Chondrocyte (in vitro differentiated cells): Measurements from ENCODE around the gene ANKRD11. TPM values are rescaled to one million over a fixed set of nuclear protein-coding genes. Genes with fewer than 3 reads are reported as not detected.

Source experiments
- DNase-seq: peaks from one replicate; pipeline ENCODE4 v3.0.0; 2021; ENCODE audit warnings: mixed read lengths, low spot score
- H3K27ac Mint-ChIP-seq: one replicate; pipeline ENCODE4 v1.8.0; 2021; ENCODE audit warnings: mild to moderate bottlenecking, moderate library complexity, mixed read lengths; ENCODE audit not compliant: unreplicated experiment
- H3K27me3 Mint-ChIP-seq: 2 replicates; pipeline ENCODE4 v1.8.0; 2021; ENCODE audit warnings: low read depth, mixed read lengths
- H3K36me3 Mint-ChIP-seq: 2 replicates; pipeline ENCODE4 v1.8.0; 2021; ENCODE audit warnings: low read depth, mixed read lengths
- H3K4me1 Mint-ChIP-seq: 2 replicates; pipeline ENCODE4 v1.8.0; 2021; ENCODE audit warnings: low read depth, mild to moderate bottlenecking, mixed read lengths
- H3K4me3 Mint-ChIP-seq: one replicate; pipeline ENCODE4 v1.8.0; 2021; ENCODE audit warnings: mild to moderate bottlenecking, moderate library complexity, mixed read lengths; ENCODE audit not compliant: unreplicated experiment
- H3K9me3 Mint-ChIP-seq: 2 replicates; pipeline ENCODE4 v1.8.0; 2021; ENCODE audit warnings: low read depth, mixed read lengths
- total RNA-seq: library from RNA; stranded (reverse); gene quantifications from 3 replicates; pipeline ENCODE4 v1.2.1, GENCODE V29; 2021
- TF ChIP-seq, protein P1 (sequence below): fragments of 200-600 bp; sonication (generic); IDR thresholded peaks from 2 replicates; pipeline ENCODE4 v1.5.0; 2021; ENCODE audit warnings: antibody characterized with exemption, mild to moderate bottlenecking, moderate library complexity

The ANKRD11 gene
- total RNA-seq, 1 donor from 2014 or later = 180 TPM

DNA sequence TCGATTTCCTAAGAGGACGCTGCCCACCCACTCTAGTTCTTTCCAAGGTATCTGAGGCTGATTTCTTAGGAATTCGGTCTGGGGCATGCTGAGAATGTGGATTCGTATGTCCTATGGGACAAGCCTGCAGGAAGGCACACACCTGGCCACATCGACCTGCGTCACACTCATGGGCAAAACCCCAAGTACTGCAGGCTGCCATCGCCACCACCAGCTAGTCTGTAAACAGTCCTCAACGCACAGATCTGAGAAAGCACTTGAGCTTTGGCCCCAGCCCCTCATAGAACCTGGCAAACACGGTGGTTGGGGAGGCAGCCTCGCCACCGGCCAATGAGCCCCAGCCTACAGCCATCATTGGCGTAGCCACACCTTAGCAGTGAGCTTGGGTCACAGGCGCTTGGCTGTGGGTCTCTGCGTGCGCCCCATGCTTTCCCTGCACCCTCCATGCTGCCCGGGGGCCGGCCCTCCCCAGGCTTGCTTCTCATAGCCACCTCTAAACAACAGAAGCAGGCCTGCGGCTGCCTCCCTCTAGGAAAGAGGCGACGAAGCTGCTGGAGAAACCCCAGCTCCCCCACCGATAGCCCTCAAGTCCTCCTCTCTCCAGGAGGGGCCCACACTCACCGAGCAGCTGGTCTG, 197.8 kb downstream of the ANKRD11 start:
- TF ChIP-seq, protein P1, sequence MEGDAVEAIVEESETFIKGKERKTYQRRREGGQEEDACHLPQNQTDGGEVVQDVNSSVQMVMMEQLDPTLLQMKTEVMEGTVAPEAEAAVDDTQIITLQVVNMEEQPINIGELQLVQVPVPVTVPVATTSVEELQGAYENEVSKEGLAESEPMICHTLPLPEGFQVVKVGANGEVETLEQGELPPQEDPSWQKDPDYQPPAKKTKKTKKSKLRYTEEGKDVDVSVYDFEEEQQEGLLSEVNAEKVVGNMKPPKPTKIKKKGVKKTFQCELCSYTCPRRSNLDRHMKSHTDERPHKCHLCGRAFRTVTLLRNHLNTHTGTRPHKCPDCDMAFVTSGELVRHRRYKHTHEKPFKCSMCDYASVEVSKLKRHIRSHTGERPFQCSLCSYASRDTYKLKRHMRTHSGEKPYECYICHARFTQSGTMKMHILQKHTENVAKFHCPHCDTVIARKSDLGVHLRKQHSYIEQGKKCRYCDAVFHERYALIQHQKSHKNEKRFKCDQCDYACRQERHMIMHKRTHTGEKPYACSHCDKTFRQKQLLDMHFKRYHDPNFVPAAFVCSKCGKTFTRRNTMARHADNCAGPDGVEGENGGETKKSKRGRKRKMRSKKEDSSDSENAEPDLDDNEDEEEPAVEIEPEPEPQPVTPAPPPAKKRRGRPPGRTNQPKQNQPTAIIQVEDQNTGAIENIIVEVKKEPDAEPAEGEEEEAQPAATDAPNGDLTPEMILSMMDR = no peak
- Mint-ChIP-seq H3K4me3 (no peak overlapping the region), H3K27me3 (no peaks in the 10 kb centered on the region), H3K4me1 (peaks cover 11% of the 10 kb centered on the region), H3K36me3 (peaks cover 10% of the 10 kb centered on the region), H3K9me3 (no peaks in the 10 kb centered on the region), H3K27ac (no peak overlapping the region)
- no peak for DNase-seq

DNA sequence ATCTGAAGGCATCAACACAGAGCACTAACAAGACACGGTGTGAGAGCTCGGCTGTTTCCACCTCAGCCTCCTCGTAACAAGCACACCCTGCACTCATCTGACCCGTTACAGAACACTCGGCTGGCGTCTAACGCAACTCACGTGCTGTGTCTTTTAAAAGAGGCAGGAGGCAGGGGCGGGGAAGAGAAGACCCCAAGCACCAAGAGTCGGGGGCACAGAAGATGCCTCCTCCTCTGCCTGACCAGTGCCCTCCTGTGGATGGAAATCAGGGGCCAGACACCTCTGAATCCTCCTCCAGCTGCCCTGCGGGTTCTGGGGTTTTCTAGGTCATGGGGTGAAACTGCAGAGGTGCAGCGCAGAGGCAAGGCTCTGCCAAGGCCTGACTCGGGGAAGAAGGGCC, 198.6 kb downstream of the ANKRD11 start:
- Mint-ChIP-seq H3K36me3 (peaks cover 10% of the 10 kb centered on the region), H3K27me3 (no peaks in the 10 kb centered on the region), H3K27ac (peak overlapping the region; percentile 19), H3K9me3 (no peaks in the 10 kb centered on the region), H3K4me3 (no peak overlapping the region), H3K4me1 (peaks cover 11% of the 10 kb centered on the region)
- DNase-seq = no peak
- TF ChIP-seq, protein P1 = no peak

DNA sequence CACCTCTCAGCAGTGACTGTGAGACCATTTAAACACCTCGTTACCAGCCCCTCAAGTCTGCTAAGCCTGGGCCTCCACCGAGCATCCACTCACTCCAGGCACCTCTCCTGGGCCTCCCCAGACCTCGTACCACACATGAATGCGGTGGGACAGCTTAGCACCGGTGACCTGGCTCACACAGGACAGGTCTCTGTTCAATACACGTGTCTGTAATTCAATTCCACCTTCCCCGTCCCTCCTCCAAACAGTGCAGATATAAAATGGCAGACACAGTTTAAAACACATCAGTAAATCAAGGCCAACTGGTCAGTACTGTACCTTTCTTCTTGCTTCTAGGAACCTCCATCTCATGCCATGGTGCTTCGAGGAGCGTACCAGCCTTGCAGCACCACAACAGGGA, 199.0 kb downstream of the ANKRD11 start:
- H3K27me3 Mint-ChIP-seq = no peaks in the 10 kb centered on the region
- no peak for DNase-seq
- TF ChIP-seq, protein P1 = no peak
- H3K4me1 Mint-ChIP-seq = peaks cover 9% of the 10 kb centered on the region
- peaks cover 10% of the 10 kb centered on the region for H3K36me3 Mint-ChIP-seq
- peak overlapping the region; percentile 19 for H3K27ac Mint-ChIP-seq
- H3K9me3 Mint-ChIP-seq = no peaks in the 10 kb centered on the region
- no peak overlapping the region for H3K4me3 Mint-ChIP-seq

DNA sequence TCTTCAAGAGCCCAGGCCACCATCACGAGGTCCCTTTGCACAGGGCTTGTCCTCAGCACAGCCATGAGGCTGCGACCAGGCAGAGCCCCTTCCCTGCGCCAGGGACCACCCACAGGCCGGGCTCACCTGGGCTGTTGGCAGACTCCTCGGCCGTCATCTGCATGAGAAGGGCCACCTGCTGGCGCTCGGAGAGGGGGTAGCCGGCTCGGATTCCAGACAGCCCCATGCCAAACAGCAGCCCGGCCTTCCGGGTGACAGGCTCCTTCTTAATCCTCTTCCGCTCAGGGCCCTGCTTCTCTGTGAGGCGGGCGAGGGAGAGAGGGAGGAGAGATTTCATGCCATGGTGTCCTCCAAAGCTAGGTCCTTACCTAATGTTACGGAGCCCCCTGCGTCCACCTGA, 199.5 kb downstream of the ANKRD11 start:
- TF ChIP-seq, protein P1 = no peak
- Mint-ChIP-seq H3K27ac (peak overlapping the region; percentile 12), H3K36me3 (peaks cover 11% of the 10 kb centered on the region), H3K4me3 (no peak overlapping the region), H3K27me3 (no peaks in the 10 kb centered on the region), H3K4me1 (peaks cover 5% of the 10 kb centered on the region), H3K9me3 (no peaks in the 10 kb centered on the region)
- DNase-seq = no peak

DNA sequence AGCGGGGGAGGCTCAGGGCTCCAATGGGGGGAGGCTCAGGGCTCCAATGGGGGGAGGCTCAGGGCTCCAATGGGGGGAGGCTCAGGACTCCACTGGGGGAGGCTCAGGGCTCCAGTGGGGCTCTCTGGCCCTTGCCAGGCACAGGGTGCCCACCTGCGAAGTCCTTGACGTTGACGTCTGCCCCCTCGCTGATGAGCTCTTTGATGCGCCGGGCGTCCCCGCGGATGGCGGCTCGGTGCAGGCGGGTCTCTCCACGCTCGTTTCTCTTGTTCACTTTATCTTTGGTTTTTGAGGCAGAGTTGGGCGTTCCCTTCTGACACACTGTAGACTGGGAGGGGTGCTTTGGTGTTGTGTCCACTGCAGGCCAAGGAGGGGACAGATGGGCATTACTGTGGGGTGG, 199.9 kb downstream of the ANKRD11 start:
- no peak overlapping the region for H3K4me3 Mint-ChIP-seq
- TF ChIP-seq, protein P1 = no peak
- H3K27ac Mint-ChIP-seq = no peak overlapping the region
- H3K9me3 Mint-ChIP-seq = no peaks in the 10 kb centered on the region
- H3K4me1 Mint-ChIP-seq = peaks cover 5% of the 10 kb centered on the region
- no peak for DNase-seq
- no peaks in the 10 kb centered on the region for H3K27me3 Mint-ChIP-seq
- H3K36me3 Mint-ChIP-seq = peaks cover 11% of the 10 kb centered on the region
